HEK293 (cell line): ENCODE measurements around the gene CHID1.

ENCODE experiments used
- CTCF ChIA-PET: fragments of 350-600 bp; formaldehyde crosslinking; extraction: SDS; loops from one replicate; lab custom pipeline; 2021; ENCODE audit warnings: antibody characterized with exemption; lab: Yijun Ruan, JAX
- POLR2A ChIA-PET: fragments of 300-600 bp; formaldehyde crosslinking; extraction: SDS; loops from one replicate; lab custom pipeline; 2020; ENCODE audit warnings: antibody characterized with exemption, inconsistent platforms; lab: Yijun Ruan, JAX
- H3K27ac ChIP-seq: fragments of 200-500 bp; sonication (Bioruptor generic); 2 replicates; pipeline ENCODE4 v1.5.1; 2014; ENCODE audit warnings: low read depth, low read length, control low read depth, inconsistent platforms; ENCODE audit errors: extremely low read depth
- H3K36me3 ChIP-seq, 2 experiments: fragments of 200-500 bp in 1 of 2; sonication (Bioruptor generic) in 1 of 2; 1 replicate in 1 of 2; 2 replicates in 1 of 2; pipeline ENCODE4 v1.5.1; 2014 to 2017; ENCODE audit warnings: inconsistent platforms in 2 of 2, low read length in 2 of 2; ENCODE audit not compliant: control insufficient read depth in 2 of 2, insufficient read depth in 1 of 2
- H3K4me1 ChIP-seq: fragments of 200-500 bp; sonication (Bioruptor generic); 2 replicates; pipeline ENCODE4 v1.5.1; 2014; ENCODE audit warnings: mild to moderate bottlenecking, low read length, inconsistent platforms; ENCODE audit not compliant: control insufficient read depth, insufficient read depth
- H3K4me3 ChIP-seq: 2 replicates; pipeline ENCODE4 v1.5.1; 2011; ENCODE audit warnings: low read depth, mild to moderate bottlenecking, control low read depth, low read length, moderate library complexity
- H3K9me3 ChIP-seq: fragments of 200-500 bp; sonication (Bioruptor generic); 2 replicates; pipeline ENCODE4 v1.5.1; 2014; ENCODE audit warnings: low read depth, low read length, inconsistent platforms; ENCODE audit not compliant: control insufficient read depth, insufficient read depth
- GLI2 ChIP-seq: fragments of 450-650 bp; formaldehyde crosslinking; IDR thresholded peaks from 2 replicates; pipeline ENCODE4; 2017; ENCODE audit warnings: missing biosample characterization, missing genetic modification characterization, low read depth, borderline replicate concordance
- HOXA7 ChIP-seq: sonication (generic); formaldehyde crosslinking; IDR thresholded peaks from 2 replicates; pipeline ENCODE4 v1.8.1; 2022; ENCODE audit warnings: missing genetic modification reagents, borderline replicate concordance
- SCRT1 ChIP-seq: fragments of 450-650 bp; formaldehyde crosslinking; IDR thresholded peaks from 2 replicates; pipeline ENCODE4 v1.5.1; 2016; ENCODE audit warnings: missing biosample characterization, missing genetic modification characterization, borderline replicate concordance
- SCRT2 ChIP-seq: fragments of 450-650 bp; formaldehyde crosslinking; IDR thresholded peaks from 2 replicates; pipeline ENCODE4 v1.5.1; 2016; ENCODE audit warnings: missing biosample characterization, missing genetic modification characterization
- ZNF112 ChIP-seq: fragments of 450-650 bp; formaldehyde crosslinking; IDR thresholded peaks from 2 replicates; pipeline ENCODE4 v1.5.0; 2017; ENCODE audit warnings: missing biosample characterization, missing genetic modification characterization
- ZNF146 ChIP-seq: fragments of 450-650 bp; formaldehyde crosslinking; IDR thresholded peaks from 2 replicates; pipeline ENCODE4 v1.5.1; 2016; ENCODE audit warnings: missing biosample characterization, missing genetic modification characterization
- ZNF202 ChIP-seq: fragments of 450-650 bp; formaldehyde crosslinking; IDR thresholded peaks from 2 replicates; pipeline ENCODE4 v1.5.1; 2016; ENCODE audit warnings: missing biosample characterization, missing genetic modification characterization, borderline replicate concordance
- ZNF391 ChIP-seq: fragments of 450-650 bp; formaldehyde crosslinking; IDR thresholded peaks from 2 replicates; pipeline ENCODE4 v1.5.1; 2016; ENCODE audit warnings: low read depth, missing biosample characterization, missing genetic modification characterization, borderline replicate concordance
- ZNF404 ChIP-seq: fragments of 450-650 bp; formaldehyde crosslinking; IDR thresholded peaks from 2 replicates; pipeline ENCODE4 v1.5.1; 2017; ENCODE audit warnings: missing biosample characterization, missing genetic modification characterization
- ZNF521 ChIP-seq: fragments of 450-650 bp; formaldehyde crosslinking; IDR thresholded peaks from 2 replicates; pipeline ENCODE4 v1.5.1; 2017; ENCODE audit warnings: missing biosample characterization, mild to moderate bottlenecking, missing genetic modification characterization
- ZNF529 ChIP-seq: fragments of 450-650 bp; formaldehyde crosslinking; IDR thresholded peaks from 2 replicates; pipeline ENCODE4 v1.5.1; 2017; ENCODE audit warnings: missing genetic modification characterization, missing biosample characterization; ENCODE audit not compliant: insufficient replicate concordance
- ZNF548 ChIP-seq: fragments of 450-650 bp; formaldehyde crosslinking; IDR thresholded peaks from 2 replicates; pipeline ENCODE4 v1.5.1; 2016; ENCODE audit warnings: missing biosample characterization, missing genetic modification characterization
- ZNF654 ChIP-seq: fragments of 450-650 bp; formaldehyde crosslinking; IDR thresholded peaks from 2 replicates; pipeline ENCODE4 v1.5.1; 2016; ENCODE audit warnings: low read depth, missing biosample characterization, missing genetic modification characterization
- ZNF747 ChIP-seq: fragments of 450-650 bp; formaldehyde crosslinking; IDR thresholded peaks from 2 replicates; pipeline ENCODE4 v1.5.1; 2016; ENCODE audit warnings: missing biosample characterization, missing genetic modification characterization
- ZNF768 ChIP-seq: fragments of 450-650 bp; formaldehyde crosslinking; IDR thresholded peaks from 2 replicates; pipeline ENCODE4 v1.5.1; 2018; ENCODE audit warnings: missing biosample characterization, mild to moderate bottlenecking, missing genetic modification characterization
- ZNF777 ChIP-seq: fragments of 450-650 bp; formaldehyde crosslinking; IDR thresholded peaks from 2 replicates; pipeline ENCODE4 v1.5.1; 2017; ENCODE audit warnings: missing biosample characterization, missing genetic modification characterization, borderline replicate concordance
- ZNF791 ChIP-seq: fragments of 450-650 bp; formaldehyde crosslinking; IDR thresholded peaks from 2 replicates; pipeline ENCODE4 v1.5.1; 2016; ENCODE audit warnings: missing biosample characterization, missing genetic modification characterization
- TF ChIP-seq, protein P1 (sequence below): fragments of 450-650 bp; formaldehyde crosslinking; IDR thresholded peaks from 2 replicates; pipeline ENCODE4 v1.5.1; 2016; ENCODE audit warnings: missing biosample characterization, missing genetic modification characterization
- TF ChIP-seq, protein P2 (sequence below): fragments of 450-650 bp; formaldehyde crosslinking; IDR thresholded peaks from 2 replicates; pipeline ENCODE4 v1.5.1; 2016; ENCODE audit warnings: missing biosample characterization, missing genetic modification characterization
- TF ChIP-seq, protein P3 (sequence below): fragments of 450-650 bp; formaldehyde crosslinking; IDR thresholded peaks from 2 replicates; pipeline ENCODE4 v1.5.1; 2016; ENCODE audit warnings: missing biosample characterization, missing genetic modification characterization

The CHID1 gene

DNA sequence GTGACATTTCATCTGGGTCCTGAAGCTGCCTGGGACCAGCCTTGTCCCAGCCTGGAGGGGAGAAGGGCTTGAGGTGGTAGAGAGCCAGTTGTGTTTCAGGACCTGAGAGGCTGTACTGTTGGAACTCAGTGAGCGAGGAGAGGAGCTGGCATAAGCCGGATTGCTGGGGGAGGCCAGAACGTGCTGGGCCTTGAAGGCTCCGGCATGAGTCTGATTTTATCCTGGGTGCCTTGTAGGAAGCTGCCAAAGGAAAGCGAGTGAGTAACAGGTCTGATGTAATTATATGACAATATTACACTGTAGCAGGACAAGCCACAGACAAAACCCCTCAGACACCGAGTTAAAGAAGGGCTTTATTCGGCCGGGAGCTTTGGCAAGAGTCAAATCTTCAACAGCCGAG lies 32.2 kb upstream of the CHID1 start:
- Histone ChIP-seq H3K4me1 (no peaks in the 10 kb centered on the region), H3K27ac (no peak overlapping the region), H3K9me3 (no peaks in the 10 kb centered on the region), H3K4me3 (no peak overlapping the region), H3K36me3 (peaks cover 0 to 37% of the 10 kb centered on the region in 2 experiments; a peak in 2 of 3 replicates)
- ChIA-PET CTCF (interaction anchor here (0.6 kb wide), 1 partner anchor 37 kb away, joined by 3 read pairs; no protein-coding TSS in a partner anchor), POLR2A (no interaction called here)
- TF ChIP-seq GLI2 (tag by site-specific recombination) (no peak), SCRT2 (peak; percentile 55; the same call in 1 of the 2 replicates), ZNF529 (no peak)

DNA sequence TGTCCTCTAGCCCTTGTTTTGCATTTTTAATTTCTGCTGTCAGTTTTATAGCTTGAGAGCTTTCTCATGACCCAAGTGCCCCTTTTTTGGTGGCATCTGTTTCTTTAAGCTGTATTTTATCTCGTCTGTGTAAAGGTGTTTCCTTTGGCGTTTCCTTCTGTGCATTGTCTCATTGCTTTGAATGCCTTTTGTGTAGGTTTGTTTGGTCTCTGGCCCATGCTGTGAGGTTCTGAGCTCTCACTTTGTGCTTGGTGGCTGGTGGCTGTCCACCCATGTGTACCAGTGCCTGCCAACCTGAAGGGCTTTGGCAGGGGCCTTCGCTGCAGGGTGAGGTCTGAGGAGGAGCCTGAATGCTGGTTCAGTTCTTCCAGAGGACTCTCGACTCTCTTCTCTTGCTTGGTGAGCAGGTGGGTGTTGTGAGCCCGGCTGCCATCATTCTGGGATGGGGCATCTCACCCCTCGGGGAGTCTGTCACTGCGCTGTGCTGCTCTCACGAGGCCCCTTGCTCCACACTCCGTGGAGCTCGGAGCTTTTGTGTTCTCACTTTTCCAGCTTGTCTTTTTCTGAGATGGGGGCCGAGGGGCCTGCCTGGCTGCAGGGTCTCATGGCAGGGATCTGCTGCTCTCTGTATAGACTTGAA lies 30.0 kb upstream of the CHID1 start:
- Histone ChIP-seq H3K36me3 (peaks cover 0 to 17% of the 10 kb centered on the region in 2 experiments; a peak in 1 of 3 replicates), H3K9me3 (no peaks in the 10 kb centered on the region), H3K4me1 (no peaks in the 10 kb centered on the region), H3K4me3 (no peak overlapping the region), H3K27ac (no peak overlapping the region)
- ChIA-PET CTCF (interaction anchor here (0.5 to 0.6 kb wide), 2 partner anchors 18 to 27 kb away, joined by 3 to 5 read pairs; no protein-coding TSS in a partner anchor), POLR2A (interaction anchor here (1.1 kb wide), 1 partner anchor 30 kb away, joined by 3 read pairs; the partner anchor contains the start of gene CHID1)
- TF ChIP-seq ZNF747 (tag by site-specific recombination) (no peak), HOXA7 (CRISPR knock-in tag) (no peak), ZNF112 (tag by site-specific recombination) (no peak), ZNF404 (tag by site-specific recombination) (no peak)
- TF ChIP-seq, protein P1, sequence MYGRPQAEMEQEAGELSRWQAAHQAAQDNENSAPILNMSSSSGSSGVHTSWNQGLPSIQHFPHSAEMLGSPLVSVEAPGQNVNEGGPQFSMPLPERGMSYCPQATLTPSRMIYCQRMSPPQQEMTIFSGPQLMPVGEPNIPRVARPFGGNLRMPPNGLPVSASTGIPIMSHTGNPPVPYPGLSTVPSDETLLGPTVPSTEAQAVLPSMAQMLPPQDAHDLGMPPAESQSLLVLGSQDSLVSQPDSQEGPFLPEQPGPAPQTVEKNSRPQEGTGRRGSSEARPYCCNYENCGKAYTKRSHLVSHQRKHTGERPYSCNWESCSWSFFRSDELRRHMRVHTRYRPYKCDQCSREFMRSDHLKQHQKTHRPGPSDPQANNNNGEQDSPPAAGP (tag by site-specific recombination), result no peak

DNA sequence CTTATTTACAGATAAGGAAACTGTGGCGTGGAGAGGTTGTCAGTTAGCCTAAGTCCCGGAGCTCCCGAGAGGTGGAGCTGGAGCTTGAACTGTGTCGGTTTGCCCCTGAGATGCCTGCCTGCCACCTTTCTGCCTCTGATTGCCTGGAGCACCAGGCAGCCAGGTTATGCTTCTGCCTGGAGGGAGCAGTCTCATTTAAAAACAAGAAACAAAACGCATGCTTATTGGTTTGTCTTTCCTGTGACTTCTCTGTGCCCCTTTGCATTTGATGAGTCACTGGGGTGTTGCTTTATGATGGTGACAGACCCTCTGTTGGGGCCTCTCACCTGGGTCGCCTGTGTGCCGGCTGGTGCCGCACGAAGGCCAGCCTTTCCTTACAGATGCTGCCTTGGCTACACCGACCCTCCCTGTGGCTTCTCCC lies 27.2 kb upstream of the CHID1 start:
- H3K4me1 ChIP-seq, result no peaks in the 10 kb centered on the region
- ChIA-PET POLR2A (no interaction called here), CTCF (interaction anchor here (0.6 kb wide), 1 partner anchor 94 kb away, joined by 3 read pairs; no protein-coding TSS in a partner anchor)
- H3K36me3 ChIP-seq, result no peaks in the 10 kb centered on the region
- H3K27ac ChIP-seq, result no peak overlapping the region
- H3K9me3 ChIP-seq, result no peaks in the 10 kb centered on the region
- H3K4me3 ChIP-seq, result no peak overlapping the region
- TF ChIP-seq ZNF768 (tag by site-specific recombination) (no peak), ZNF791 (no peak), ZNF146 (tag by site-specific recombination) (no peak), ZNF391 (tag by site-specific recombination) (no peak), SCRT1 (tag by site-specific recombination) (no peak), ZNF548 (tag by site-specific recombination) (no peak), ZNF654 (tag by site-specific recombination) (no peak), ZNF777 (tag by site-specific recombination) (no peak), ZNF521 (tag by site-specific recombination) (no peak), ZNF202 (tag by site-specific recombination) (no peak)
- TF ChIP-seq, protein P2, sequence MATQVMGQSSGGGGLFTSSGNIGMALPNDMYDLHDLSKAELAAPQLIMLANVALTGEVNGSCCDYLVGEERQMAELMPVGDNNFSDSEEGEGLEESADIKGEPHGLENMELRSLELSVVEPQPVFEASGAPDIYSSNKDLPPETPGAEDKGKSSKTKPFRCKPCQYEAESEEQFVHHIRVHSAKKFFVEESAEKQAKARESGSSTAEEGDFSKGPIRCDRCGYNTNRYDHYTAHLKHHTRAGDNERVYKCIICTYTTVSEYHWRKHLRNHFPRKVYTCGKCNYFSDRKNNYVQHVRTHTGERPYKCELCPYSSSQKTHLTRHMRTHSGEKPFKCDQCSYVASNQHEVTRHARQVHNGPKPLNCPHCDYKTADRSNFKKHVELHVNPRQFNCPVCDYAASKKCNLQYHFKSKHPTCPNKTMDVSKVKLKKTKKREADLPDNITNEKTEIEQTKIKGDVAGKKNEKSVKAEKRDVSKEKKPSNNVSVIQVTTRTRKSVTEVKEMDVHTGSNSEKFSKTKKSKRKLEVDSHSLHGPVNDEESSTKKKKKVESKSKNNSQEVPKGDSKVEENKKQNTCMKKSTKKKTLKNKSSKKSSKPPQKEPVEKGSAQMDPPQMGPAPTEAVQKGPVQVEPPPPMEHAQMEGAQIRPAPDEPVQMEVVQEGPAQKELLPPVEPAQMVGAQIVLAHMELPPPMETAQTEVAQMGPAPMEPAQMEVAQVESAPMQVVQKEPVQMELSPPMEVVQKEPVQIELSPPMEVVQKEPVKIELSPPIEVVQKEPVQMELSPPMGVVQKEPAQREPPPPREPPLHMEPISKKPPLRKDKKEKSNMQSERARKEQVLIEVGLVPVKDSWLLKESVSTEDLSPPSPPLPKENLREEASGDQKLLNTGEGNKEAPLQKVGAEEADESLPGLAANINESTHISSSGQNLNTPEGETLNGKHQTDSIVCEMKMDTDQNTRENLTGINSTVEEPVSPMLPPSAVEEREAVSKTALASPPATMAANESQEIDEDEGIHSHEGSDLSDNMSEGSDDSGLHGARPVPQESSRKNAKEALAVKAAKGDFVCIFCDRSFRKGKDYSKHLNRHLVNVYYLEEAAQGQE (tag by site-specific recombination), result no peak
- TF ChIP-seq, protein P3, sequence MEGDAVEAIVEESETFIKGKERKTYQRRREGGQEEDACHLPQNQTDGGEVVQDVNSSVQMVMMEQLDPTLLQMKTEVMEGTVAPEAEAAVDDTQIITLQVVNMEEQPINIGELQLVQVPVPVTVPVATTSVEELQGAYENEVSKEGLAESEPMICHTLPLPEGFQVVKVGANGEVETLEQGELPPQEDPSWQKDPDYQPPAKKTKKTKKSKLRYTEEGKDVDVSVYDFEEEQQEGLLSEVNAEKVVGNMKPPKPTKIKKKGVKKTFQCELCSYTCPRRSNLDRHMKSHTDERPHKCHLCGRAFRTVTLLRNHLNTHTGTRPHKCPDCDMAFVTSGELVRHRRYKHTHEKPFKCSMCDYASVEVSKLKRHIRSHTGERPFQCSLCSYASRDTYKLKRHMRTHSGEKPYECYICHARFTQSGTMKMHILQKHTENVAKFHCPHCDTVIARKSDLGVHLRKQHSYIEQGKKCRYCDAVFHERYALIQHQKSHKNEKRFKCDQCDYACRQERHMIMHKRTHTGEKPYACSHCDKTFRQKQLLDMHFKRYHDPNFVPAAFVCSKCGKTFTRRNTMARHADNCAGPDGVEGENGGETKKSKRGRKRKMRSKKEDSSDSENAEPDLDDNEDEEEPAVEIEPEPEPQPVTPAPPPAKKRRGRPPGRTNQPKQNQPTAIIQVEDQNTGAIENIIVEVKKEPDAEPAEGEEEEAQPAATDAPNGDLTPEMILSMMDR (tag by site-specific recombination), result no peak
